GM18870 (cell line): Measurements from ENCODE around the gene GPC2.
"Not testable (repeated sequence)": the region's sequence is repeated elsewhere in the genome, so short reads cannot be mapped to it uniquely, and the experiment has no call there.

ENCODE experiments used
- ATAC-seq: cut with Tn5 transposase; IDR thresholded peaks from one replicate; pipeline ENCODE4 v1.9.1; 2021; ENCODE audit warnings: moderate library complexity; ENCODE audit not compliant: unreplicated experiment

GPC2 gene

GRCh38 chr7:100204454-100204853 is 27.3 kb upstream of the GPC2 start:
- ATAC-seq = no peak

- ATAC-seq = no peak
These were observed 23.5 kb upstream of the GPC2 start for GRCh38 chr7:100200693-100201092.

GRCh38 chr7:100198266-100198665 is 21.1 kb upstream of the GPC2 start:
- no peak for ATAC-seq

GRCh38 chr7:100195901-100196322 is 18.7 kb upstream of the GPC2 start:
- not testable (repeated sequence) for ATAC-seq

GRCh38 chr7:100195222-100195621 is 18.0 kb upstream of the GPC2 start:
- ATAC-seq = no peak

- no peak for ATAC-seq
These were observed 15.8 kb upstream of the GPC2 start for GRCh38 chr7:100192969-100193368.

GRCh38 chr7:100192281-100192862 is 15.2 kb upstream of the GPC2 start:
- ATAC-seq = not testable (repeated sequence)

- no peak for ATAC-seq
These were observed 14.6 kb upstream of the GPC2 start for GRCh38 chr7:100191775-100192174.

- no peak for ATAC-seq
These were observed 13.0 kb upstream of the GPC2 start for GRCh38 chr7:100190048-100190711.

- ATAC-seq = no peak
These were observed 11.9 kb upstream of the GPC2 start for GRCh38 chr7:100189061-100189460.

- ATAC-seq = no peak
These were observed 8.5 kb upstream of the GPC2 start for GRCh38 chr7:100185726-100186125.

GRCh38 chr7:100183090-100183489 is 5.9 kb upstream of the GPC2 start:
- not testable (repeated sequence) for ATAC-seq

GRCh38 chr7:100182616-100183015 is 5.4 kb upstream of the GPC2 start:
- not testable (repeated sequence) for ATAC-seq

GRCh38 chr7:100180084-100180483 is 2.9 kb upstream of the GPC2 start:
- ATAC-seq = not testable (repeated sequence)

- no peak for ATAC-seq
These were observed 811 bp downstream of the GPC2 start for GRCh38 chr7:100176096-100177044.

GRCh38 chr7:100175296-100175935 is 1.8 kb downstream of the GPC2 start:
- no peak for ATAC-seq

GRCh38 chr7:100174582-100174981 is 2.6 kb downstream of the GPC2 start:
- ATAC-seq = no peak

- no peak for ATAC-seq
These were observed 3.2 kb downstream of the GPC2 start for GRCh38 chr7:100173806-100174495.

- ATAC-seq = no peak
These were observed 5.3 kb downstream of the GPC2 start for GRCh38 chr7:100171840-100172239.

GRCh38 chr7:100171087-100171681 is 6.0 kb downstream of the GPC2 start:
- no peak for ATAC-seq
